Gastrocnemius medialis (tissue), 4 donors: ENCODE data around the gene GKN2. TPM values are rescaled to one million over a fixed set of nuclear protein-coding genes. Genes with fewer than 3 reads are reported as not detected.
"Not testable (repeated sequence)": the region's sequence is repeated elsewhere in the genome, so short reads cannot be mapped to it uniquely, and the experiment has no call there.

Experiments used
- ATAC-seq, 2 donors: fragments of 150-250 bp; one replicate each; pipeline ENCODE4 v1.9.1; 2016
- DNase-seq, 2 donors: peaks; one replicate each; pipeline ENCODE4 v3.0.0-alpha.2; 2019
- H3K27ac ChIP-seq, 4 donors: fragments of 200-600 bp; sonication (generic); 1 replicate in 1 of 4; 2 replicates in 3 of 4; pipeline ENCODE4 v1.5.1; 2016 to 2018; ENCODE audit warnings: mild to moderate bottlenecking in 2 of 4, moderate library complexity in 1 of 4
- H3K27me3 ChIP-seq, 3 donors: fragments of 200-600 bp; sonication (generic) in 2 of 3; 1 replicate in 1 of 3; 2 replicates in 2 of 3; pipeline versions ENCODE4 v1.5.1 to v1.6.0; 2016 to 2019; ENCODE audit warnings: mild to moderate bottlenecking in 1 of 3, moderate library complexity in 1 of 3
- H3K36me3 ChIP-seq, 2 donors: fragments of 200-600 bp; sonication (generic) in 1 of 2; one replicate each; pipeline ENCODE4 v1.5.1; 2017 to 2018
- H3K4me1 ChIP-seq, 2 donors: fragments of 200-600 bp; sonication (generic) in 1 of 2; one replicate each; pipeline ENCODE4 v1.5.1; 2016 to 2017; ENCODE audit warnings: mild to moderate bottlenecking in 2 of 2
- H3K4me3 ChIP-seq, 4 donors: fragments of 200-600 bp; sonication (generic) in 3 of 4; 1 replicate in 1 of 4; 2 replicates in 3 of 4; pipeline ENCODE4 v1.5.1; 2016 to 2019; ENCODE audit warnings: mild to moderate bottlenecking in 2 of 4
- H3K9me3 ChIP-seq, 3 donors: fragments of 200-600 bp; sonication (generic) in 2 of 3; 1 replicate in 1 of 3; 2 replicates in 2 of 3; pipeline ENCODE4 v1.5.1; 2016 to 2019
- CTCF ChIP-seq, 5 experiments: fragments of 450-650 bp in 3 of 5; fragments of 200-600 bp in 2 of 5; sonication (generic) in 2 of 5; IDR thresholded peaks in 4 of 5; conservative IDR thresholded peaks in 1 of 5; 1 replicate in 4 of 5; 2 replicates in 1 of 5; pipeline ENCODE4 v1.5.1; 2016 to 2019; ENCODE audit warnings: antibody characterized with exemption in 5 of 5, mild to moderate bottlenecking in 3 of 5, moderate library complexity in 3 of 5
- POLR2A ChIP-seq, 2 donors: fragments of 450-650 bp; IDR thresholded peaks; one replicate each; pipeline ENCODE4 v1.6.1; 2017; ENCODE audit warnings: antibody characterized with exemption in 2 of 2, mild to moderate bottlenecking in 2 of 2, moderate library complexity in 2 of 2
- in situ Hi-C, 4 donors: fragments of 200-750 bp; cut with MboI; loops; one replicate each; pipeline versions ENCODE4 v1.15.0 to v1.8.0; 2017; ENCODE audit warnings: low sequenced_read_pairs in 4 of 4
- intact Hi-C: fragments of 100-400 bp; cut with DNase I; formaldehyde crosslinking; loops from one replicate; pipeline ENCODE4 v1.15.1; 2023; ENCODE audit warnings: low total_unique reads
- total RNA-seq, 4 donors: library from RNA; depleted of rRNA; stranded (reverse); fragments of >200 nt; gene quantifications; one replicate each; pipeline versions ENCODE4 v1.1.0 to v1.2.3, GENCODE V29; 2016

Gene GKN2
- total RNA-seq, 4 donors from 2014 or later, result not detected

- ATAC-seq (no peak), DNase-seq (no peak)
- H3K4me3 ChIP-seq, result no peak overlapping the region
- intact Hi-C loops (loop anchor here (10.0 kb wide), 1 partner anchor 66 kb away; no protein-coding TSS in a partner anchor), in situ Hi-C loops (loop anchor here in 1 of 4 donors (25.0 kb wide), 2 partner anchors 164 to 414 kb away; partner anchors contain the start of gene ARHGAP25)
- H3K9me3 ChIP-seq, result peaks cover 0 to 4% (median 0%) of the 10 kb centered on the region in 3 donors
- no peaks in the 10 kb centered on the region for H3K4me1 ChIP-seq
- H3K27me3 ChIP-seq, result no peaks in the 10 kb centered on the region
- TF ChIP-seq CTCF (IDR thresholded peaks at IDR 0.05 in 4 of 5, conservative IDR thresholded peaks at IDR 0.05 in 1 of 5) (no peak), POLR2A (IDR thresholded peaks at IDR 0.05) (no peak)
- H3K27ac ChIP-seq, result no peak overlapping the region
- H3K36me3 ChIP-seq, result no peaks in the 10 kb centered on the region
Measured at GRCh38 chr2:68901199-68901514, 51.5 kb downstream of the GKN2 start.

- DNase-seq (no peak), ATAC-seq (no peak)
- H3K27me3 ChIP-seq, result no peaks in the 10 kb centered on the region
- no peaks in the 10 kb centered on the region for H3K4me1 ChIP-seq
- intact Hi-C loops, result loop anchor here (10.0 kb wide), 1 partner anchor 66 kb away; no protein-coding TSS in a partner anchor
- H3K9me3 ChIP-seq, result peaks cover 0 to 4% (median 0%) of the 10 kb centered on the region in 3 donors
- H3K4me3 ChIP-seq, result no peak overlapping the region
- H3K36me3 ChIP-seq, result no peaks in the 10 kb centered on the region
- H3K27ac ChIP-seq, result no peak overlapping the region
- in situ Hi-C loops, result loop anchor here in 1 of 4 donors (25.0 kb wide), 2 partner anchors 163 to 413 kb away; partner anchors contain the start of gene ARHGAP25
- TF ChIP-seq CTCF (IDR thresholded peaks at IDR 0.05 in 4 of 5, conservative IDR thresholded peaks at IDR 0.05 in 1 of 5) (no peak), POLR2A (IDR thresholded peaks at IDR 0.05) (no peak)
Measured at GRCh38 chr2:68900496-68901198, 52.0 kb downstream of the GKN2 start.

- H3K9me3 ChIP-seq, H3K36me3 ChIP-seq, intact Hi-C loops, ATAC-seq, H3K27ac ChIP-seq, H3K4me1 ChIP-seq, H3K4me3 ChIP-seq, in situ Hi-C loops, H3K27me3 ChIP-seq, DNase-seq: not testable (repeated sequence)
Measured at GRCh38 chr2:68895981-68896380, 56.7 kb downstream of the GKN2 start.

Other genes with a start within 250 kb of the GKN2 start
- 1 to 10 TPM; 1.9 to 6.8 (median 3.0) TPM for gene ARHGAP25, start 218.1 kb downstream of the GKN2 start, total RNA-seq
- gene BMP10, start 81.5 kb downstream of the GKN2 start, total RNA-seq, result not detected
- not detected for gene GKN1, start 21.7 kb upstream of the GKN2 start, total RNA-seq
- gene ANTXR1, start 60.3 kb upstream of the GKN2 start, total RNA-seq, result 10 to 100 TPM in 2 of 4 donors, 1 to 10 TPM in 2; 8.0 to 13.6 (median 9.7) TPM